Hepatic stellate cell (primary cell): Measurements from ENCODE around the gene ODF2.
"Not testable (repeated sequence)": the region's sequence is repeated elsewhere in the genome, so short reads cannot be mapped to it uniquely, and the experiment has no call there.

Experiments
- DNase-seq: peaks from one replicate; pipeline ENCODE4 v3.0.0; 2011; ENCODE audit warnings: low spot score

The ODF2 gene

DNA sequence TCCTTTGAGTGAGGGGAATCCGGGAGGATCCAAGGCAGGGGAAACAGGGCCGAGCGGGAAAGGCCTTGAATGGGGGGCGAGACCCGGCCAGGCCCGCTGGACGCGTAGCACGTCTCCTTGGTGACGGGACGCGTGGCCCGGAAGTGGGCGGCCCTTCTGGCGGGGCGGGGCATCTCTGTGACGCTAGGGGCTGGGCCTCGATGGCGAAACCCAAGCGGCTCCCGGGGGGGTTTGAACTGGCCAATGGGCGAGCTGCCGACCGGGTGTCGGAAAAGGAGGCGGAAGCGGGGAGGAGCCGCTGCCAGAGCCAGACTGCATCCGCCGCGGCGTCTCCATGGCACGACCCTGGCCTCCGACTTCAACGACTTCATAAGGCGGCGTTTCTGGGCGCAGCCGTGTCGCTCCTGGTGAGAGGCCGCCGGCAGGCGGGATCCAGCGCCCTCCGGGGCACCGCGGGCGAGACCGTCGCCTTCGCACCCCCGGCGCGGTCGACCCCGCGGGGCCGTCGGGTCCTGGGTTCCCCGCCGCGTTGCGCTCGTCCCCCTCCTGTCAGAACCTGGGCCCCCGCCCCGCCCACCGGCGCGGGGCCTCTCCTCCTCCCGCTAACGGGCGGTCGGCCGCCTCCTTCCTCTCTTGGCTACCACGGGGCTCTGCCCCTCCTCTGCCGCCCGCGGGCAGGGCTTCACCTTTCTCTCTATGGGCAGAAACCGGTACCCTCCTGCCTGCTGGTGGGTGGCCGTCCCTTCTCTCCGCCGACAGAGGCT, at the start of gene ODF2:
Gene ODF2, plus strand, starts transcription at position 158 of the 764 bp plus-strand sequence. Its CDS starts 86 bp downstream, at position 244.
- peak; percentile 99 for DNase-seq

GRCh38 chr9:128406848-128407391, 48.9 kb upstream of the ODF2 start:
- DNase-seq = peak; percentile 48

GRCh38 chr9:128408963-128409431, 46.8 kb upstream of the ODF2 start:
- no peak for DNase-seq

- no peak for DNase-seq
Observed at GRCh38 chr9:128409450-128409849, 46.4 kb upstream of the ODF2 start.

GRCh38 chr9:128409978-128410377, 45.8 kb upstream of the ODF2 start:
- DNase-seq = peak; percentile 51

DNA sequence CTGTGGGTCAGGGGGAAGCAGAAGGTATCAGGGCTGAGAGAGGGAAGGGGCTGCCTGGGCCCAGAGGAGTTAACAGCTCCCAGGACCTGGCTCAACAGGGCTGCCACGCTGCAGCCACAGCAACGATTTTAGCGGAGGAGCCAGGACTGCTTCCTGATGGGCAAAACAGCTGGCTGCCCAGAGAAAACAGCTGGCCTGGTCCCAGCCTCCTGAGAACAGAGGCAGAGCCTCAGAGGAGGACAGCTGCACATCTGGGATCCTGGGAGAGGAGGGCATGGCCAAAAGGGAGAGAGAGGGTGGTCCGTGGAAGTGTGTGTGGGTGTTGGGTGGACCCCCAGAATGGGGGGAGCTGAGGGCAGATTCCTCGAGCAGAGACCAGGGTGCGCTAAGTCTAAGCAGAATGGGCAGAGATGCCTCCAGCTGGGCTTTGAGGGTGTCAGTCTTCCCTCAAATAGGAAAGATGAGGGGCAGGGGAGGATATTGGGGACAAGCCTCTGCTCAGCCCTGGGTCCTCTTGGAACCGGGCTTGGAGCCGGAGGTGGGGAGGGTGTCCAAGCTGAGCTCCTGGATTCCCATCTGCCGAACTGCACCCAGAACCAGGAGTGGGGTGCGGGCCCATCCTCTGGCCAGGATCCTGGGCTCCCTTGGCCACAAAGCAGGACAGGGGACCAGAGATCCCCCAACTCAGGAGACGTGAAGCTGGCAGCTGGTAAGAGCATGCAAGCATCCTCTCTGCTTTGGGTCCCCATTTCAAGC, 44.3 kb upstream of the ODF2 start:
- DNase-seq = no peak

- DNase-seq = peak; percentile 47
Observed at GRCh38 chr9:128412120-128412790, 43.6 kb upstream of the ODF2 start.

DNA sequence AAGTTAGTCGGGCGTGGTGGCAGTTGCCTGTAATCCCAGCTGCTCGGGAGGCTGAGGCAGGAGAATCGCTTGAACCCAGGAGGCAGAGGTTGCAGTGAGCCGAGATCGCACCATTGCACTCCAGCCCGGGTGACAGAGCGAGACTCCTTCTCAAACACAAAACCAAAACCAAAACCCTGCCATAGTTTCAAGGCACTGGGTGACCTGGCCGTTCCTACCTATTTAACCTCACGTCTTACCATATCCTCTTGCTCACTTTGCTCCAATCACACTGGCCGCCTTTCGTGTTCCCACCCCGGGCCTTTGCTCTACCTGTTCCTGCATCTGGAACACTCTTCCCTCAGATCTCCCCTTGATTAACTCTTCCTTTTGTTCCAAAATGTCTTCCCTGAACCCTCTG, 42.1 kb upstream of the ODF2 start:
- not testable (repeated sequence) for DNase-seq

- DNase-seq = no peak
Observed at GRCh38 chr9:128414461-128414860, 41.3 kb upstream of the ODF2 start.

DNA sequence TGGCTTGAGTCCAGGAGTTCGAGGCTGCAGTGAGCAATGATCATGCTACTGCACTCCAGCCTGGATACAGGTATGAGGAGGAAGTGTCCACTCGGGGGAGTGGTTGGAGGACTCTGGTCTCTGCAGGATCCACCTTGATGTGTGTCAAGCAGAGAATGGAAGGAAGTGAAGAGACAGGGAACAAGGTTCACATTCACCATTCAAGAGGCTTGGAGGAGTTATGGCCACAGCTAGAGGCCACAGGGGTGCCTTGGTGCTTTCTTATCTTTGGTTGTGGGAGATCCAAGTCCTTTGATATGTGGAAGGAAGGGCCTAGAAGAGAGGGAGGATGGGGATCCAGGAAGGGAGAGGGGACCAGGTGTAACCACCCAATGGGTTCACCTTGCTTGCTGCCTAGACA, 40.5 kb upstream of the ODF2 start:
- DNase-seq = no peak

GRCh38 chr9:128416014-128416413, 39.8 kb upstream of the ODF2 start:
- no peak for DNase-seq

DNA sequence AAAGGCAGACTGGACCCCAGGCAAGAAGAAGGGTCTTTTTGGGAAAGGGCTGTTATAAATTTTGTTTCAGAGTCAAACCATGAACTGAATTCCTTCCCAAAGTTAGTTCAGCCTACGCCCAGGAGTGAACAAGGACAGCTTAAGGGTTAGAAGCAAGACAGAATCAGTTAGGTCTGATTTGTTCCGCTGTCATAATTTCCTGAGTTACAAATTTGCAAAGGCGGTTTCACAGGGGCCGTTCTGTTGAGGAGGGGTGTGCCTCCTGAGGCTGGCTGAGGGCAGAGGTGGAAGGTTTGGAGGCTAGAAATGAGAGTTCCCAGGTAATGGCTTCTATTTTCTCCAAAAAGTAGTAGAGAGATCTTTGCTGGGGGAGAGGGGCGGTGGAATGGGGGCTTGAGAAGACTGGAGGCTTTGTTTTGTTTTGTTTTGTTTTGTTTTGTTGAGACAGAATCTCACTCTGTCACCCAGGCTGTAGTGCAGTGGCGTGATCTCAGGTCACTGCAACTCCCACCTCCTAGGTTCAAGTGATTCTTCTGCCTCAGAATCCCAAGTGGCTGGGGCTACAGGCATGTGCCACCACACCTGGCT, 39.3 kb upstream of the ODF2 start:
- no peak for DNase-seq

DNA sequence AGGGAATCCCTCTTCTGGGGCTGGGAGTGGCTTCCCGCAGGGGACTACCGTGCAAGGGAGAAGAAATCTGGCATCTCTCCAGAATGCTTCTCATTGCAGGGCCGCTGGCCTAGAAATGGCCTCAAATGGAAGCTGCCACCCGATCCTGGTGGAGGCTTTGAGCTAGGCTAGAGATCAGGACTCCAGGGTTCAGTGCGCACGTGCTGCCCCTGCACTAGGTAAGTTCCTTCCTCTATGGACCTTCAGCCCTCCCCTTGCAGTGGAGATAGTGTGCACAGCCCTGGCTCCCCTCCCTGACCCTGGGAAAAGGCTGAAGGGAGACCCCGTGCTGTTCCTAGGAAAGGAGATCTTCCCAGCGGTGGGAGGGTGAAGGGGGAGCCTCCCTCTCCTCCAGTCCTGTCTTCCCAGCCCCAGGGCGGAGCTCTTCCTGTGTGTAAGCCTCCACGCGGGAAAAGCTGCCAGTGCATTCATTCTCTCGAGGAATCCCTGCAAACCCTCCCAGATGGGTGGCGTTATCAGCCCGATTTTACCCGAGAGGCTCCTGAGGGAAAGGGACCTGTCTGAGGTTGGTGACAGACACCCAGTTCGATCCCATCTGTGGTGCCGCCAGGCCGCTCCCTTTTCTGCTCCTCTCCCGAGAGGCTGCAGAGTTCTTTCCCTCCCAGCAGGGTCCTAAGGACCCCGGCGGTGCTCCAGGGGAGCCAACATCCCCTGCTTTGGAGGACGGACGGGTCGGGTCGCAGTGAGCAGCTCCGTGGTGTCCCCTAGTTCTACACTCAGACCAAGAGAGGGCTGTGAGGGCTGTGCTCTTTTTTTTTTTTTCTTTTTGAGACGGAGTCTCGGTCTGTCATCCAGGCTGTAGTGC, 36.5 kb upstream of the ODF2 start:
- DNase-seq = peak; percentile 51

DNA sequence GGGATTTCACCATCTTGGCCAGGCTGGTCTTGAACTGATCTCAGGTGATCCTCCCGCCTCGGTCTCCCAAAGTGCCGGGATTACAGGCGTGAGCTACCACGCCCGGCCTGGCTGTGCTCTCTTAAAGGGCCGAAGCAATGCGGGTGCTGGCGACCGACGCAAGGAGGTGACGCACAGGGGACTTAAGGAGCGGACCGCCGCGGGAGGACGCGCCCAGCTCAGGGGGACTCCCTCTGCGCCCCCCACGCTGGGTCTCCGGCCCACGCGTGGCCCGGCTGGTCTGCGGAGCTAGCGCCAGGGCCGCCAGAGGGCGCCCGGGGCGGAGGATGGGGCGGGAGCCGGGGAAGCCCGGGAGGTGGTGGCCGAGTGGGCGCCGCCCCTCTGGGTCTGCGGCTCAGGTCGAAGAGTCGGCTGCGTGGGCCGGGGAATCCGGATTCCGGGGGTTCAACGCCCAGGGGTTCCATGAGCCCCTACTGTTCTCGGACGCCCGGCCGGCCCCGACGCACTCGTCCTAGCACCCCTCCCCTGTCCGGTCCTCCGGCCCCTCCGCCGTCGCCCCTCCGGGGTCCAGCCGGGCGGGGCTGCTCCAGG, 35.7 kb upstream of the ODF2 start:
- DNase-seq = peak; percentile 88

GRCh38 chr9:128420651-128421481, 34.9 kb upstream of the ODF2 start, which contains the start of gene CERCAM:
Gene CERCAM, plus strand, starts transcription at chr9:128420857. Its CDS starts 21 bp downstream, at chr9:128420878.
- DNase-seq = peak; percentile 82

GRCh38 chr9:128421482-128421996, 34.3 kb upstream of the ODF2 start:
- DNase-seq = peak; percentile 56

GRCh38 chr9:128422022-128422782, 33.6 kb upstream of the ODF2 start:
- not testable (repeated sequence) for DNase-seq

DNA sequence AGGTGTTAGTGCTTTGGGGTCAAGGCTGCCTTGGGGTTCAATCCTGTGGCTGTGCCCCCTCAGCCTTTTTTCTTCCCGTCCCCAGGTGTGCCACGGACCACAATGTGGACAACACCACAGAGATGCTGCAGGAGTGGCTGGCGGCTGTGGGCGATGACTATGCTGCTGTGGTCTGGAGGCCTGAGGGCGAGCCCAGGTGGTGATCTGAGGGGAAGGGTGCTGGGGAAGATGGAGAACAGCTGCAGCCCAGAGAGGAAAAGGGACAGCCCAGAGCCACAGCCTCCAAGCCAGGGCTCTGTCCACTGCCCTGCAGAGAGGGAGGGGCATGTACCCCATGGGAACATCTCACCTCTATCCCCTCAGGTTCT, 33.0 kb upstream of the ODF2 start:
- DNase-seq = no peak

- DNase-seq = not testable (repeated sequence)
Observed at GRCh38 chr9:128423356-128423755, 32.5 kb upstream of the ODF2 start.
